ENCODE measurements around the gene PLA2G3. TPM values are rescaled to one million over a fixed set of nuclear protein-coding genes. Genes with fewer than 3 reads are reported as not detected.

PLA2G3 gene
- total RNA-seq, 1 experiment from 2014 or later: 18.3 TPM

- TF ChIP-seq AR (CRISPR knock-in tag; IDR thresholded peaks at IDR 0.05): no peak
- no peak for TF ChIP-seq ZNF396 (CRISPR knock-in tag; IDR thresholded peaks at IDR 0.05; ENCODE audit: borderline replicate concordance)
- TF ChIP-seq MYBL2 (CRISPR knock-in tag; IDR thresholded peaks at IDR 0.05): 0 out of 2 replicates have a peak, but pooled peaks have one; percentile 80
- TF ChIP-seq, protein P1, sequence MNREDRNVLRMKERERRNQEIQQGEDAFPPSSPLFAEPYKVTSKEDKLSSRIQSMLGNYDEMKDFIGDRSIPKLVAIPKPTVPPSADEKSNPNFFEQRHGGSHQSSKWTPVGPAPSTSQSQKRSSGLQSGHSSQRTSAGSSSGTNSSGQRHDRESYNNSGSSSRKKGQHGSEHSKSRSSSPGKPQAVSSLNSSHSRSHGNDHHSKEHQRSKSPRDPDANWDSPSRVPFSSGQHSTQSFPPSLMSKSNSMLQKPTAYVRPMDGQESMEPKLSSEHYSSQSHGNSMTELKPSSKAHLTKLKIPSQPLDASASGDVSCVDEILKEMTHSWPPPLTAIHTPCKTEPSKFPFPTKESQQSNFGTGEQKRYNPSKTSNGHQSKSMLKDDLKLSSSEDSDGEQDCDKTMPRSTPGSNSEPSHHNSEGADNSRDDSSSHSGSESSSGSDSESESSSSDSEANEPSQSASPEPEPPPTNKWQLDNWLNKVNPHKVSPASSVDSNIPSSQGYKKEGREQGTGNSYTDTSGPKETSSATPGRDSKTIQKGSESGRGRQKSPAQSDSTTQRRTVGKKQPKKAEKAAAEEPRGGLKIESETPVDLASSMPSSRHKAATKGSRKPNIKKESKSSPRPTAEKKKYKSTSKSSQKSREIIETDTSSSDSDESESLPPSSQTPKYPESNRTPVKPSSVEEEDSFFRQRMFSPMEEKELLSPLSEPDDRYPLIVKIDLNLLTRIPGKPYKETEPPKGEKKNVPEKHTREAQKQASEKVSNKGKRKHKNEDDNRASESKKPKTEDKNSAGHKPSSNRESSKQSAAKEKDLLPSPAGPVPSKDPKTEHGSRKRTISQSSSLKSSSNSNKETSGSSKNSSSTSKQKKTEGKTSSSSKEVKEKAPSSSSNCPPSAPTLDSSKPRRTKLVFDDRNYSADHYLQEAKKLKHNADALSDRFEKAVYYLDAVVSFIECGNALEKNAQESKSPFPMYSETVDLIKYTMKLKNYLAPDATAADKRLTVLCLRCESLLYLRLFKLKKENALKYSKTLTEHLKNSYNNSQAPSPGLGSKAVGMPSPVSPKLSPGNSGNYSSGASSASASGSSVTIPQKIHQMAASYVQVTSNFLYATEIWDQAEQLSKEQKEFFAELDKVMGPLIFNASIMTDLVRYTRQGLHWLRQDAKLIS (CRISPR knock-in tag; IDR thresholded peaks at IDR 0.05; ENCODE audit: borderline replicate concordance): no peak; the same call in 1 of the 2 replicates
- TF ChIP-seq ZSCAN18 (CRISPR knock-in tag; IDR thresholded peaks at IDR 0.05): no peak
- no peak for TF ChIP-seq ZNF671 (CRISPR knock-in tag; IDR thresholded peaks at IDR 0.05)
- TF ChIP-seq GABPB1 (CRISPR knock-in tag; IDR thresholded peaks at IDR 0.05): no peak
- TF ChIP-seq NR3C1 (CRISPR knock-in tag; conservative IDR thresholded peaks at IDR 0.05; ENCODE audit: low read depth): 0 out of 2 replicates have a peak, but pooled peaks have one; percentile 35
- peak; percentile 39; the same call in 1 of the 2 replicates for TF ChIP-seq USF1 (CRISPR knock-in tag; IDR thresholded peaks at IDR 0.05)
- TF ChIP-seq SOX15 (CRISPR knock-in tag; IDR thresholded peaks at IDR 0.05): no peak
- TF ChIP-seq E2F5 (CRISPR knock-in tag; IDR thresholded peaks at IDR 0.05): 0 out of 2 replicates have a peak, but pooled peaks have one; percentile 48
- TF ChIP-seq FOXP1 (CRISPR knock-in tag; IDR thresholded peaks at IDR 0.05; ENCODE audit: borderline replicate concordance): 0 out of 2 replicates have a peak, but pooled peaks have one; percentile 73
- TF ChIP-seq, protein P2, sequence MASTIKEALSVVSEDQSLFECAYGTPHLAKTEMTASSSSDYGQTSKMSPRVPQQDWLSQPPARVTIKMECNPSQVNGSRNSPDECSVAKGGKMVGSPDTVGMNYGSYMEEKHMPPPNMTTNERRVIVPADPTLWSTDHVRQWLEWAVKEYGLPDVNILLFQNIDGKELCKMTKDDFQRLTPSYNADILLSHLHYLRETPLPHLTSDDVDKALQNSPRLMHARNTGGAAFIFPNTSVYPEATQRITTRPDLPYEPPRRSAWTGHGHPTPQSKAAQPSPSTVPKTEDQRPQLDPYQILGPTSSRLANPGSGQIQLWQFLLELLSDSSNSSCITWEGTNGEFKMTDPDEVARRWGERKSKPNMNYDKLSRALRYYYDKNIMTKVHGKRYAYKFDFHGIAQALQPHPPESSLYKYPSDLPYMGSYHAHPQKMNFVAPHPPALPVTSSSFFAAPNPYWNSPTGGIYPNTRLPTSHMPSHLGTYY (CRISPR knock-in tag; IDR thresholded peaks at IDR 0.05): no peak
- TF ChIP-seq, protein P3, sequence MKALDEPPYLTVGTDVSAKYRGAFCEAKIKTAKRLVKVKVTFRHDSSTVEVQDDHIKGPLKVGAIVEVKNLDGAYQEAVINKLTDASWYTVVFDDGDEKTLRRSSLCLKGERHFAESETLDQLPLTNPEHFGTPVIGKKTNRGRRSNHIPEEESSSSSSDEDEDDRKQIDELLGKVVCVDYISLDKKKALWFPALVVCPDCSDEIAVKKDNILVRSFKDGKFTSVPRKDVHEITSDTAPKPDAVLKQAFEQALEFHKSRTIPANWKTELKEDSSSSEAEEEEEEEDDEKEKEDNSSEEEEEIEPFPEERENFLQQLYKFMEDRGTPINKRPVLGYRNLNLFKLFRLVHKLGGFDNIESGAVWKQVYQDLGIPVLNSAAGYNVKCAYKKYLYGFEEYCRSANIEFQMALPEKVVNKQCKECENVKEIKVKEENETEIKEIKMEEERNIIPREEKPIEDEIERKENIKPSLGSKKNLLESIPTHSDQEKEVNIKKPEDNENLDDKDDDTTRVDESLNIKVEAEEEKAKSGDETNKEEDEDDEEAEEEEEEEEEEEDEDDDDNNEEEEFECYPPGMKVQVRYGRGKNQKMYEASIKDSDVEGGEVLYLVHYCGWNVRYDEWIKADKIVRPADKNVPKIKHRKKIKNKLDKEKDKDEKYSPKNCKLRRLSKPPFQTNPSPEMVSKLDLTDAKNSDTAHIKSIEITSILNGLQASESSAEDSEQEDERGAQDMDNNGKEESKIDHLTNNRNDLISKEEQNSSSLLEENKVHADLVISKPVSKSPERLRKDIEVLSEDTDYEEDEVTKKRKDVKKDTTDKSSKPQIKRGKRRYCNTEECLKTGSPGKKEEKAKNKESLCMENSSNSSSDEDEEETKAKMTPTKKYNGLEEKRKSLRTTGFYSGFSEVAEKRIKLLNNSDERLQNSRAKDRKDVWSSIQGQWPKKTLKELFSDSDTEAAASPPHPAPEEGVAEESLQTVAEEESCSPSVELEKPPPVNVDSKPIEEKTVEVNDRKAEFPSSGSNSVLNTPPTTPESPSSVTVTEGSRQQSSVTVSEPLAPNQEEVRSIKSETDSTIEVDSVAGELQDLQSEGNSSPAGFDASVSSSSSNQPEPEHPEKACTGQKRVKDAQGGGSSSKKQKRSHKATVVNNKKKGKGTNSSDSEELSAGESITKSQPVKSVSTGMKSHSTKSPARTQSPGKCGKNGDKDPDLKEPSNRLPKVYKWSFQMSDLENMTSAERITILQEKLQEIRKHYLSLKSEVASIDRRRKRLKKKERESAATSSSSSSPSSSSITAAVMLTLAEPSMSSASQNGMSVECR (CRISPR knock-in tag; IDR thresholded peaks at IDR 0.05; ENCODE audit: borderline replicate concordance): peak; percentile 32; the same call in 1 of the 2 replicates
- TF ChIP-seq CTCF (IDR thresholded peaks at IDR 0.05): no peak
- no peak for TF ChIP-seq CREB1 (CRISPR knock-in tag; IDR thresholded peaks at IDR 0.05)
- no peak for TF ChIP-seq ATF3 (CRISPR knock-in tag; conservative IDR thresholded peaks at IDR 0.05)
- peak; percentile 51; the same call in 1 of the 2 replicates for TF ChIP-seq ZNF423 (CRISPR knock-in tag; IDR thresholded peaks at IDR 0.05)
Measured at GRCh38 chr22:31139866-31140716, at the start of gene PLA2G3 (continued).

Data from WTC11 (cell line).